HEK293T (cell line): ENCODE data around the gene UQCR11.

Source experiments
- ARNT ChIP-seq: fragments of 450-650 bp; IDR thresholded peaks from 2 replicates; pipeline ENCODE4 v1.6.1; 2017; ENCODE audit warnings: mild to moderate bottlenecking
- BHLHE40 ChIP-seq: fragments of 450-650 bp; IDR thresholded peaks from 2 replicates; pipeline ENCODE4 v1.6.1; 2016; ENCODE audit warnings: mild to moderate bottlenecking, moderate library complexity, borderline replicate concordance
- CTBP1 ChIP-seq: fragments of 450-650 bp; IDR thresholded peaks from 2 replicates; pipeline ENCODE4 v1.6.1; 2016; ENCODE audit warnings: borderline replicate concordance
- ELF4 ChIP-seq: fragments of 450-650 bp; IDR thresholded peaks from 2 replicates; pipeline ENCODE4 v1.6.1; 2017; ENCODE audit warnings: antibody characterized with exemption
- FOXA1 ChIP-seq: fragments of 450-650 bp; IDR thresholded peaks from 2 replicates; pipeline ENCODE4 v1.6.1; 2016; ENCODE audit warnings: mild to moderate bottlenecking
- FOXK2 ChIP-seq: fragments of 450-650 bp; IDR thresholded peaks from 2 replicates; pipeline ENCODE4 v1.6.1; 2016; ENCODE audit warnings: mild to moderate bottlenecking
- HDGF ChIP-seq: fragments of 450-650 bp; IDR thresholded peaks from 2 replicates; pipeline ENCODE4 v1.6.1; 2017; ENCODE audit warnings: antibody characterized with exemption, borderline replicate concordance
- L3MBTL2 ChIP-seq: fragments of 450-650 bp; conservative IDR thresholded peaks from 2 replicates; pipeline ENCODE4 v1.6.1; 2016; ENCODE audit warnings: mild to moderate bottlenecking
- SP1 ChIP-seq: fragments of 450-650 bp; IDR thresholded peaks from 2 replicates; pipeline ENCODE4 v1.6.1; 2017
- TARDBP ChIP-seq: fragments of 450-650 bp; IDR thresholded peaks from 2 replicates; pipeline ENCODE4 v1.6.1; 2016

GRCh38 chr19:1619703-1620102 is 14.4 kb upstream of the UQCR11 start:
- TF ChIP-seq CTBP1 = no peak
- no peak for TF ChIP-seq FOXK2
- no peak for TF ChIP-seq L3MBTL2
- no peak for TF ChIP-seq ARNT
- TF ChIP-seq SP1 = no peak
- no peak for TF ChIP-seq FOXA1
- no peak for TF ChIP-seq HDGF
- TF ChIP-seq ELF4 = no peak
- no peak for TF ChIP-seq BHLHE40
- no peak for TF ChIP-seq TARDBP
